ENCODE results near the gene KRT39. TPM values are rescaled to one million over a fixed set of nuclear protein-coding genes. Genes with fewer than 3 reads are reported as not detected.

Gene KRT39
- total and polyA plus RNA-seq, 2 experiments from 2014 or later: not detected

- H3K27me3 ChIP-seq: no peaks in the 10 kb centered on the region
- H3K4me3 ChIP-seq: no peak overlapping the region
- H2AFZ ChIP-seq: no peak overlapping the region
- no peak overlapping the region for H3K4me2 ChIP-seq
- no peaks in the 10 kb centered on the region for H3K36me3 ChIP-seq (replicated peaks; ENCODE audit: insufficient read depth, low read depth)
- no peak overlapping the region for H3K27ac ChIP-seq
- WGBS (ENCODE audit: low lambda C conversion rate, missing lambda C conversion rate): 33% methylated on average over 4 of the region's 4 CpGs
- TF ChIP-seq CTCF (IDR thresholded peaks at IDR 0.05; ENCODE audit: poor library complexity) (no peak), EZH2 (IDR thresholded peaks at IDR 0.05; ENCODE audit: borderline replicate concordance) (no peak), EZH2phosphoT487 (IDR thresholded peaks at IDR 0.05; ENCODE audit: low read depth, severe bottlenecking, unreplicated experiment) (no peak)
- no peaks in the 10 kb centered on the region for H3K79me2 ChIP-seq
- H3K9me3 ChIP-seq (ENCODE audit: low read depth): no peaks in the 10 kb centered on the region
- DNase-seq (ENCODE audit: low spot score): no peak
- H3K9me2 ChIP-seq (replicated peaks; ENCODE audit: insufficient read depth): no peaks in the 10 kb centered on the region
- peaks cover 6% of the 10 kb centered on the region for H3K4me1 ChIP-seq (ENCODE audit: insufficient read depth)
- no peaks in the 10 kb centered on the region for H4K20me1 ChIP-seq (ENCODE audit: insufficient read depth, poor library complexity, severe bottlenecking)
These were observed 42.6 kb upstream of the KRT39 start for GRCh38 chr17:41009301-41009760.

DNA sequence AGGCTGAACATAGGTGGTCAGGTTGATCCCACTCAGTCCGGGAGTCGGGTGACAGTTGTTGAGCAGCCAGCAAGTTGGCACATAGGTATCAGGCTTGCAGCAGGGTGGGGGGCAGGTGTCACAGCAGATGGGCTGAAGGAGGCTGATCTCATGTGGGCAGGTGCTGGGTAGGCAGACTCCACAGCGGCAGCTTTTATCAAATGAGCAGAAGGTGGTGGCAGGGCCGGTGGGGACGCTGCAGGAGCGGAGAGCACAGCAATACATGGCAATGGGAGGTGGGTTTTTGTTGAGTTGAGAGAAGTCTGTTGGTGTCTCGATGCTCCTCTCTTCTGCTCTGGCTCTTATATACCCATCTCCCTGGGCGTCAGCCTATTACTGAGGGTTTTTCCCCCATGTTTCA, 42.1 kb upstream of the KRT39 start, which contains the start of gene KRTAP3-1:
Gene KRTAP3-1, minus strand, starts transcription at position 318 of the 400 bp plus-strand sequence. Its CDS starts 54 bp downstream, at position 264.
- Histone ChIP-seq H3K9me3 (ENCODE audit: low read depth) (no peaks in the 10 kb centered on the region), H2AFZ (no peak within 1 kb of the TSS), H3K36me3 (replicated peaks; ENCODE audit: insufficient read depth, low read depth) (no peaks in the 10 kb centered on the region), H3K4me1 (ENCODE audit: insufficient read depth) (peaks cover 6% of the 10 kb centered on the region), H3K27ac (no peak within 1 kb of the TSS), H3K4me2 (no peak within 1 kb of the TSS), H3K9me2 (replicated peaks; ENCODE audit: insufficient read depth) (no peaks in the 10 kb centered on the region), H3K27me3 (no peaks in the 10 kb centered on the region), H4K20me1 (ENCODE audit: insufficient read depth, poor library complexity, severe bottlenecking) (no peaks in the 10 kb centered on the region), H3K79me2 (no peaks in the 10 kb centered on the region), H3K4me3 (no peak within 1 kb of the TSS)
- TF ChIP-seq CTCF (IDR thresholded peaks at IDR 0.05; ENCODE audit: poor library complexity): no peak
- TF ChIP-seq EZH2 (IDR thresholded peaks at IDR 0.05; ENCODE audit: borderline replicate concordance): no peak
- TF ChIP-seq EZH2phosphoT487 (IDR thresholded peaks at IDR 0.05; ENCODE audit: low read depth, severe bottlenecking, unreplicated experiment): no peak
- no peak for DNase-seq (ENCODE audit: low spot score)
- 79% methylated on average over 8 of the region's 8 CpGs for WGBS (ENCODE audit: low lambda C conversion rate, missing lambda C conversion rate)

GRCh38 chr17:41004397-41004796, 37.6 kb upstream of the KRT39 start:
- Histone ChIP-seq H3K9me3 (ENCODE audit: low read depth) (no peaks in the 10 kb centered on the region), H3K27me3 (no peaks in the 10 kb centered on the region), H4K20me1 (ENCODE audit: insufficient read depth, poor library complexity, severe bottlenecking) (no peaks in the 10 kb centered on the region), H3K36me3 (replicated peaks; ENCODE audit: insufficient read depth, low read depth) (no peaks in the 10 kb centered on the region), H3K27ac (no peak overlapping the region), H3K4me2 (no peak overlapping the region), H2AFZ (no peak overlapping the region), H3K4me1 (ENCODE audit: insufficient read depth) (peaks cover 8% of the 10 kb centered on the region), H3K9me2 (replicated peaks; ENCODE audit: insufficient read depth) (no peaks in the 10 kb centered on the region), H3K79me2 (no peaks in the 10 kb centered on the region), H3K4me3 (no peak overlapping the region)
- 100% methylated on average over 3 of the region's 3 CpGs for WGBS (ENCODE audit: low lambda C conversion rate, missing lambda C conversion rate)
- no peak for DNase-seq (ENCODE audit: low spot score)
- TF ChIP-seq EZH2 (IDR thresholded peaks at IDR 0.05; ENCODE audit: borderline replicate concordance): no peak
- no peak for TF ChIP-seq CTCF (IDR thresholded peaks at IDR 0.05; ENCODE audit: poor library complexity)
- TF ChIP-seq EZH2phosphoT487 (IDR thresholded peaks at IDR 0.05; ENCODE audit: low read depth, severe bottlenecking, unreplicated experiment): no peak
